ENCODE results near the gene HNRNPUL1. TPM values are rescaled to one million over a fixed set of nuclear protein-coding genes. Genes with fewer than 3 reads are reported as not detected.

HNRNPUL1 gene
- total and polyA plus RNA-seq, 2 donors (not counting 1 experiment from before 2014, with no cell fraction given): 60.7 to 273 TPM

DNA sequence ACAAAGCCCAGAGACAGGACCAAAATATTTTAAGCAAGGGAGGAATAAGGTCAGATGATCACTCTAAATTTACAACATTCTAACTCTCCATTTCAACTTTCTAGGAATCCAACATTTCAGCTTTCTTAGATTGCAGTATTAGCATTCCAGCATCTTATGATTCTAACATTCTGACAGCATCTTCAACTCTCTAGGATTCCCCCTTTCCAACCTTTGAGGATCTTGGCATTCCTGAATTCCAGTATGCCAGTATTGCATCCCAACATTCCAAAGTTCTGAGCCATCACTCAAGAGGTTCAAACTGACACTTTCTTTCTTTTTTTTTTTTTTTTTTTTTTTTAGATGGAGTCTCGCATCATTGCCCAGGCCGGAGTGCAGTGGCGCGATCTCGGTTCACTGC is 75.8 kb downstream of the HNRNPUL1 start:
- Histone ChIP-seq H3K36me3 (replicated peaks in 1 of 2; ENCODE audit: control extremely low read depth in 1 of 2, control insufficient read depth in 1 of 2, extremely low read depth in 1 of 2, insufficient read depth in 2 of 2, low read length in 1 of 2) (peaks cover 14 to 64% of the 10 kb centered on the region in 2 experiments), H3K9me3 (ENCODE audit: control extremely low read depth in 1 of 3, control insufficient read depth in 2 of 3, insufficient read depth in 1 of 3, low read length in 2 of 3) (no peaks in the 10 kb centered on the region), H3K9ac (ENCODE audit: low read length) (no peak overlapping the region), H3K27ac (ENCODE audit: low read length in 2 of 2) (no peak overlapping the region), H3K4me1 (ENCODE audit: control insufficient read depth in 2 of 2, insufficient read depth in 2 of 2, low read length in 2 of 2) (peaks cover 22 to 42% of the 10 kb centered on the region in 2 donors), H2AFZ (ENCODE audit: insufficient read depth, low read depth, low read length, poor library complexity, severe bottlenecking) (no peak overlapping the region), H3K27me3 (replicated peaks in 1 of 4; ENCODE audit: control extremely low read depth in 1 of 4, control insufficient read depth in 3 of 4, insufficient read depth in 4 of 4, low read length in 3 of 4) (no peaks in the 10 kb centered on the region), H3K4me2 (replicated peaks; ENCODE audit: low read depth, low read length, poor library complexity, severe bottlenecking) (no peak overlapping the region), H3K4me3 (ENCODE audit: control extremely low read depth in 1 of 5, extremely low read depth in 1 of 5, insufficient read depth in 1 of 5, low read depth in 2 of 5, low read length in 4 of 5) (no peak overlapping the region), H3K79me2 (ENCODE audit: control insufficient read depth, insufficient read depth, low read length) (peaks cover 85% of the 10 kb centered on the region), H4K20me1 (ENCODE audit: control insufficient read depth, insufficient read depth, low read length, poor library complexity, severe bottlenecking) (peaks cover 64% of the 10 kb centered on the region)
- ChIA-PET POLR2A (interaction anchor here (0.7 kb wide), 1 partner anchor 11 kb away, joined by 4 read pairs; no protein-coding TSS in a partner anchor), CTCF (interaction anchor here (2.5 kb wide), 1 partner anchor 11 kb away, joined by 7 read pairs; no protein-coding TSS in a partner anchor)
- ATAC-seq (ENCODE audit: low read depth): no peak
- H3K4me3 Mint-ChIP-seq: no peak overlapping the region
- peaks cover 42% of the 10 kb centered on the region for H3K4me1 Mint-ChIP-seq
- WGBS (ENCODE audit: insufficient coverage): 100% methylated on average over 4 of the region's 5 CpGs
- no peak overlapping the region for H3K27ac Mint-ChIP-seq
- no peaks in the 10 kb centered on the region for H3K9me3 Mint-ChIP-seq (ENCODE audit: insufficient read depth)
- intact Hi-C loops (cut with micrococcal nuclease): no loop called here
- DNase-seq: no peak
- H3K27me3 Mint-ChIP-seq: no peaks in the 10 kb centered on the region
- TF ChIP-seq, protein P1, sequence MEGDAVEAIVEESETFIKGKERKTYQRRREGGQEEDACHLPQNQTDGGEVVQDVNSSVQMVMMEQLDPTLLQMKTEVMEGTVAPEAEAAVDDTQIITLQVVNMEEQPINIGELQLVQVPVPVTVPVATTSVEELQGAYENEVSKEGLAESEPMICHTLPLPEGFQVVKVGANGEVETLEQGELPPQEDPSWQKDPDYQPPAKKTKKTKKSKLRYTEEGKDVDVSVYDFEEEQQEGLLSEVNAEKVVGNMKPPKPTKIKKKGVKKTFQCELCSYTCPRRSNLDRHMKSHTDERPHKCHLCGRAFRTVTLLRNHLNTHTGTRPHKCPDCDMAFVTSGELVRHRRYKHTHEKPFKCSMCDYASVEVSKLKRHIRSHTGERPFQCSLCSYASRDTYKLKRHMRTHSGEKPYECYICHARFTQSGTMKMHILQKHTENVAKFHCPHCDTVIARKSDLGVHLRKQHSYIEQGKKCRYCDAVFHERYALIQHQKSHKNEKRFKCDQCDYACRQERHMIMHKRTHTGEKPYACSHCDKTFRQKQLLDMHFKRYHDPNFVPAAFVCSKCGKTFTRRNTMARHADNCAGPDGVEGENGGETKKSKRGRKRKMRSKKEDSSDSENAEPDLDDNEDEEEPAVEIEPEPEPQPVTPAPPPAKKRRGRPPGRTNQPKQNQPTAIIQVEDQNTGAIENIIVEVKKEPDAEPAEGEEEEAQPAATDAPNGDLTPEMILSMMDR (IDR thresholded peaks at IDR 0.05): no peak
- no peak for TF ChIP-seq EZH2 (IDR thresholded peaks at IDR 0.05; ENCODE audit: borderline replicate concordance, insufficient read depth, low read depth, low read length, poor library complexity, severe bottlenecking)

DNA sequence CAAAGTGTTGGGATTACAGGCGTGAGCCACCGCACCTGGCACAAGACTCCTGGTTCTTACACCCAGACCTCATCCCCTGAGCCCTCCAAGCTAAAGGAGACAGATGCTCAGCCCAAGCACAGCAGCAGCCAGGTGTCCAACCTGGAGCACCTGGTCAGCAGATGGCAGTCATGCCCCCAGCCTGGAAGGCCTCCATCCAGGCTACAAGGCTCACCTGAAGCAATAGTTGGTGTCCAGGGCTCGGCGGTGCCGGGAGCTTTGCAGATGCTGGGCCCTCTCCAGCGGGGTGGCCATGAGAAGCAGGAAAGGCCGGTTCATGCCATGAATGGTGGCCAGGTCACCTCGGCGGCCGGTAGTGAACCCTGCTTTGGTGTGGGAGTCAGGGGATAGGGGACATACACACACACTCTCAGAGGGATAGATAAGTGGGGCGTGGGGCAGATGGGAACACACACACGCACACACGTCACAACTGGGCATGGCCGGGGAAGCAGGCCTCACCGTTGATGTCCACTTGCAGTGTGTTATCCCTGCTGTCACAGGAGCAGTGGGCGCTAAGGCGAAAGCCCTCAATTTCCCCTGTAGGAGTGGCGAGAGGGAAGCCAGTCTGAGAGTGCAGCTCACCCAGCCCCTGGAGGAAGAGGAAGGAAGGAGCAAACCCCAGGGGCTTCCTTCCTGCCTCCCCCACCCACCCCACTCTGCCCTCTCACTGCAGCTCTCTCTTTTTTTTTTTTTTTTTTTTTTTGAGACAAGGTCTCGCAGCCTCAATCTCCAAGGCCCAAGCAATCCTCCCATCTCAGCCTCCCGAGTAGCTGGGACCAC is 77.7 kb downstream of the HNRNPUL1 start:
- TF ChIP-seq, protein P1 (IDR thresholded peaks at IDR 0.05): no peak
- no peak for TF ChIP-seq EZH2 (IDR thresholded peaks at IDR 0.05; ENCODE audit: borderline replicate concordance, insufficient read depth, low read depth, low read length, poor library complexity, severe bottlenecking)
- DNase-seq: no peak
- Histone ChIP-seq H3K36me3 (replicated peaks in 1 of 2; ENCODE audit: control extremely low read depth in 1 of 2, control insufficient read depth in 1 of 2, extremely low read depth in 1 of 2, insufficient read depth in 2 of 2, low read length in 1 of 2) (peaks cover 11 to 68% of the 10 kb centered on the region in 2 experiments), H3K27ac (ENCODE audit: low read length in 2 of 2) (no peak overlapping the region), H3K4me2 (replicated peaks; ENCODE audit: low read depth, low read length, poor library complexity, severe bottlenecking) (peak overlapping the region; percentile 41), H3K9me3 (ENCODE audit: control extremely low read depth in 1 of 3, control insufficient read depth in 2 of 3, insufficient read depth in 1 of 3, low read length in 2 of 3) (no peaks in the 10 kb centered on the region), H2AFZ (ENCODE audit: insufficient read depth, low read depth, low read length, poor library complexity, severe bottlenecking) (no peak overlapping the region), H3K4me3 (ENCODE audit: control extremely low read depth in 1 of 5, extremely low read depth in 1 of 5, insufficient read depth in 1 of 5, low read depth in 2 of 5, low read length in 4 of 5) (peak overlapping the region in 1 of 5 experiments; percentile 21), H3K27me3 (replicated peaks in 1 of 4; ENCODE audit: control extremely low read depth in 1 of 4, control insufficient read depth in 3 of 4, insufficient read depth in 4 of 4, low read length in 3 of 4) (no peaks in the 10 kb centered on the region), H4K20me1 (ENCODE audit: control insufficient read depth, insufficient read depth, low read length, poor library complexity, severe bottlenecking) (peaks cover 74% of the 10 kb centered on the region), H3K79me2 (ENCODE audit: control insufficient read depth, insufficient read depth, low read length) (peaks cover 88% of the 10 kb centered on the region), H3K4me1 (ENCODE audit: control insufficient read depth in 2 of 2, insufficient read depth in 2 of 2, low read length in 2 of 2) (peaks cover 13 to 27% of the 10 kb centered on the region in 2 donors), H3K9ac (ENCODE audit: low read length) (no peak overlapping the region)
- intact Hi-C loops (cut with micrococcal nuclease): no loop called here
- Mint-ChIP-seq H3K27me3 (no peaks in the 10 kb centered on the region), H3K4me3 (no peak overlapping the region), H3K9me3 (ENCODE audit: insufficient read depth) (no peaks in the 10 kb centered on the region), H3K4me1 (peaks cover 36% of the 10 kb centered on the region), H3K27ac (peak overlapping the region; percentile 82)
- ChIA-PET POLR2A (interaction anchor here (0.6 to 2.3 kb wide), 7 partner anchors 10 to 738 kb away, joined by 3 to 11 read pairs (median 4); partner anchors contain the start of gene ACTMAP), CTCF (interaction anchor here (0.7 to 2.5 kb wide), 4 partner anchors 10 to 230 kb away, joined by 3 to 7 read pairs (median 4); no protein-coding TSS in a partner anchor)
- WGBS (ENCODE audit: insufficient coverage): 81% methylated on average over 10 of the region's 20 CpGs
- ATAC-seq (ENCODE audit: low read depth): peak; percentile 43

All from B cell (primary cell).